ENCODE results near the gene NPPC.
"Not testable (repeated sequence)": the region's sequence is repeated elsewhere in the genome, so short reads cannot be mapped to it uniquely, and the experiment has no call there.

NPPC gene

DNA sequence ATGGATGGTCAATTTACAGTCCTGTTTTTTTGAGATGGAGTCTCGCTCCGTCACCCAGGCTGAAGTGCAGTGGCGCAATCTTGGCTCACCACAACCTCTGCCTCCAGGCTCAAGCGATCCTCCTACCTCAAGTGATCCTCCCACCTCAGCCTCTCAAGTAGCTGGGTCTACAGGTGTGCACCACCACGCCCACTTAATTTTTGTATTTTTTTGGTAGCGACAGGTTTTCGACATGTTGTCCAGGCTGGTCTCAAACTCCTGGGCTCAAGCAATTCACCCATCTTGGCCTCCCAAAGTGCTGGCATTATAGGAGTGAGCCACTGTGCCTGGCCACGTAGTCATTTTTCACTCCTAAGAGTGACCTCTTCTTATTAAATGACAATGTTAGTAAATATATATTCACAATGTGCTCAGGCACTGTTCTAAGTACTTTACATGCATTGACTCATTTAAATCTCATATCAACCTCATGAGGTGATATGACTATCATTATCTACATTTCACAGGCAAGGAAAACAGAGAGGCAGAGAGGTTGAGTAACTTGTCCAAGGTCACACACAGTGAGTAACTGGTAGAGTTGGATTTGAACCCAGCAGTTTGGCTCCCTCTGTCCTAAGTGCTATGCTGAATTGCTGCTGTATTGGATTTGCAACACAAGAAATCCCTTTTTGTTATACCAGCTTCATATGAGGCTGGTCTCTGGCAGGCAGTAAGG, 29.7 kb upstream of the NPPC start:
- no peak for DNase-seq
- Histone ChIP-seq H3K36me3 (ENCODE audit: control insufficient read depth, insufficient read depth, low read length) (no peaks in the 10 kb centered on the region), H3K4me3 (ENCODE audit: insufficient read depth, low read depth, low read length, poor library complexity, severe bottlenecking) (no peak overlapping the region), H3K27ac (ENCODE audit: insufficient read depth, low read length, poor library complexity, severe bottlenecking) (no peak overlapping the region), H3K27me3 (replicated peaks; ENCODE audit: control insufficient read depth, insufficient read depth, low read length, poor library complexity, severe bottlenecking) (no peaks in the 10 kb centered on the region), H3K9me3 (ENCODE audit: control insufficient read depth, low read length) (no peaks in the 10 kb centered on the region), H3K4me1 (ENCODE audit: control insufficient read depth, insufficient read depth, low read length, poor library complexity, severe bottlenecking) (peaks cover 2% of the 10 kb centered on the region)

GRCh38 chr2:231951452-231952035, 25.3 kb upstream of the NPPC start:
- Histone ChIP-seq H3K27me3 (replicated peaks; ENCODE audit: control insufficient read depth, insufficient read depth, low read length, poor library complexity, severe bottlenecking) (no peaks in the 10 kb centered on the region), H3K36me3 (ENCODE audit: control insufficient read depth, insufficient read depth, low read length) (no peaks in the 10 kb centered on the region), H3K9me3 (ENCODE audit: control insufficient read depth, low read length) (no peaks in the 10 kb centered on the region), H3K4me1 (ENCODE audit: control insufficient read depth, insufficient read depth, low read length, poor library complexity, severe bottlenecking) (no peaks in the 10 kb centered on the region), H3K27ac (ENCODE audit: insufficient read depth, low read length, poor library complexity, severe bottlenecking) (no peak overlapping the region), H3K4me3 (ENCODE audit: insufficient read depth, low read depth, low read length, poor library complexity, severe bottlenecking) (no peak overlapping the region)
- DNase-seq, result no peak

GRCh38 chr2:231947694-231948093, 21.5 kb upstream of the NPPC start:
- no peaks in the 10 kb centered on the region for H3K9me3 ChIP-seq (ENCODE audit: control insufficient read depth, low read length)
- H3K4me1 ChIP-seq (ENCODE audit: control insufficient read depth, insufficient read depth, low read length, poor library complexity, severe bottlenecking), result no peaks in the 10 kb centered on the region
- H3K4me3 ChIP-seq (ENCODE audit: insufficient read depth, low read depth, low read length, poor library complexity, severe bottlenecking), result no peak overlapping the region
- no peak overlapping the region for H3K27ac ChIP-seq (ENCODE audit: insufficient read depth, low read length, poor library complexity, severe bottlenecking)
- H3K27me3 ChIP-seq (replicated peaks; ENCODE audit: control insufficient read depth, insufficient read depth, low read length, poor library complexity, severe bottlenecking), result no peaks in the 10 kb centered on the region
- no peaks in the 10 kb centered on the region for H3K36me3 ChIP-seq (ENCODE audit: control insufficient read depth, insufficient read depth, low read length)
- no peak for DNase-seq

DNA sequence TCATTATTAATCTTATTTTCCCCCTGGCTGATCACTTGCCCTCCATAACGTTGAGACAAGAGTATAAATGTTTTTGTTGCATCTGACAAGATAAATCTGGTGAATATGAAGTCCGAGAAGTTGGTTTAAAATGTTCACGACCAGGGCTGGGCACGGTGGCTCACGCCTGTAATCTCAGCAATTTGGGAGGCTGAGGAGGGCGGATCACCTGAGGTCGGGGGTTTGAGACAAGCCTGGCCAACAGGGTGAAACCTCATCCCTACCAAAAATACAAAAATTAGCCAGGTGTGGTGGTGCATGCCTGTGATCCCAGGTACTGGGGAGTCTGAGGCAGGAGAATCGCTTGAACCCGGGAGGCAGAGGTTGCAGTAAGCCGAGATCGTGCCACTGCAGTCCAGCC, 20.9 kb upstream of the NPPC start:
- H3K4me1 ChIP-seq (ENCODE audit: control insufficient read depth, insufficient read depth, low read length, poor library complexity, severe bottlenecking), result not testable (repeated sequence)

GRCh38 chr2:231946241-231946814, 20.1 kb upstream of the NPPC start:
- Histone ChIP-seq H3K36me3 (ENCODE audit: control insufficient read depth, insufficient read depth, low read length) (no peaks in the 10 kb centered on the region), H3K4me1 (ENCODE audit: control insufficient read depth, insufficient read depth, low read length, poor library complexity, severe bottlenecking) (no peaks in the 10 kb centered on the region), H3K27me3 (replicated peaks; ENCODE audit: control insufficient read depth, insufficient read depth, low read length, poor library complexity, severe bottlenecking) (no peaks in the 10 kb centered on the region), H3K9me3 (ENCODE audit: control insufficient read depth, low read length) (no peaks in the 10 kb centered on the region), H3K4me3 (ENCODE audit: insufficient read depth, low read depth, low read length, poor library complexity, severe bottlenecking) (no peak overlapping the region), H3K27ac (ENCODE audit: insufficient read depth, low read length, poor library complexity, severe bottlenecking) (no peak overlapping the region)
- DNase-seq, result no peak

More for the DNA sequence above, 20.9 kb upstream of the NPPC start:
- H3K27me3 ChIP-seq (replicated peaks; ENCODE audit: control insufficient read depth, insufficient read depth, low read length, poor library complexity, severe bottlenecking); DNase-seq; H3K36me3 ChIP-seq (ENCODE audit: control insufficient read depth, insufficient read depth, low read length); H3K4me3 ChIP-seq (ENCODE audit: insufficient read depth, low read depth, low read length, poor library complexity, severe bottlenecking); H3K27ac ChIP-seq (ENCODE audit: insufficient read depth, low read length, poor library complexity, severe bottlenecking); H3K9me3 ChIP-seq (ENCODE audit: control insufficient read depth, low read length): not testable (repeated sequence)

- Histone ChIP-seq H3K36me3 (ENCODE audit: control insufficient read depth, insufficient read depth, low read length) (no peaks in the 10 kb centered on the region), H3K4me1 (ENCODE audit: control insufficient read depth, insufficient read depth, low read length, poor library complexity, severe bottlenecking) (no peaks in the 10 kb centered on the region), H3K27ac (ENCODE audit: insufficient read depth, low read length, poor library complexity, severe bottlenecking) (no peak overlapping the region), H3K4me3 (ENCODE audit: insufficient read depth, low read depth, low read length, poor library complexity, severe bottlenecking) (no peak overlapping the region), H3K9me3 (ENCODE audit: control insufficient read depth, low read length) (no peaks in the 10 kb centered on the region), H3K27me3 (replicated peaks; ENCODE audit: control insufficient read depth, insufficient read depth, low read length, poor library complexity, severe bottlenecking) (no peaks in the 10 kb centered on the region)
- DNase-seq, result no peak
Measured at GRCh38 chr2:231942180-231942579, 16.0 kb upstream of the NPPC start.

DNA sequence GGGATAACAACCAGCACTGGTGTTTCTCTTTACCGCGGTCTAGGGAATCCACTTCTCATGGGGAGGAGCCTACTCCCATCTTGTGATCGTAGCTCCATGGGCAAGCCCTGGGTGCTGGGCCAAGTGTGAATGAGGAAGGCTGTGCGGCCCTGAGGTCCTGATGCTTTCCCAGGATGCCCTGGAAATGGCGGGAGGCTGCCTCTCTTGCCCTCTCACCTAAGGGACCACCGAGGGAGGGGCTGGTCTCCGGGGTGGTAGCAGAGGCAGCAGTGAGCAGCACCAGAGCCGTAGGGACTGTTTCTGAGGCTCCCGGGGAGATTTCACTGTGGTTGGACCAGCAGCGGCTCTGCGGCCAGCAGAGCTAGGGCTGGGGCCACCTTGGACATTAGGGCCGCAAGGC, 15.5 kb upstream of the NPPC start:
- no peaks in the 10 kb centered on the region for H3K4me1 ChIP-seq (ENCODE audit: control insufficient read depth, insufficient read depth, low read length, poor library complexity, severe bottlenecking)

DNA sequence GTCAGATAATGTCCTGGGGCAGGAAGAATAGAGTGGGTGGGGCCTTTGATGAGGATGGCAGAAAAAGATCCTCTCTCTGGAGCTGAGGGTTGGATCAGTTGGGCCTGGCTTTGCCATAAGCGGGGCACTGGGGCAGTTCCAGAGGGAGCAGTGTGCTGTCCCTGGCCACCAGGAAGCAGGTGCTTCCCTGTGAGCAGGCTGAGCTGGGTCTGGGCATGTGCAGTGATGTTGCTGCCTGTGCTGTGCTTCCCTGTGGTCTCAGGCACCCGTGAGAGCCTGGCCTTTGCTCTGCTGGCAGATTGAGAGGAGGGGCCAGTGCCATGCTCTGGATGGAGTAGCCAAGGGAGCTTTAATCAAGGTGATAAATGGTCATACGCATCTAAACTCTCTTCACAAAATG, 14.6 kb upstream of the NPPC start:
- no peaks in the 10 kb centered on the region for H3K4me1 ChIP-seq (ENCODE audit: control insufficient read depth, insufficient read depth, low read length, poor library complexity, severe bottlenecking)
- DNase-seq, result no peak
- H3K36me3 ChIP-seq (ENCODE audit: control insufficient read depth, insufficient read depth, low read length), result no peaks in the 10 kb centered on the region
- H3K4me3 ChIP-seq (ENCODE audit: insufficient read depth, low read depth, low read length, poor library complexity, severe bottlenecking), result no peak overlapping the region
- H3K27me3 ChIP-seq (replicated peaks; ENCODE audit: control insufficient read depth, insufficient read depth, low read length, poor library complexity, severe bottlenecking), result no peaks in the 10 kb centered on the region
- no peak overlapping the region for H3K27ac ChIP-seq (ENCODE audit: insufficient read depth, low read length, poor library complexity, severe bottlenecking)
- no peaks in the 10 kb centered on the region for H3K9me3 ChIP-seq (ENCODE audit: control insufficient read depth, low read length)

More for the DNA sequence above, 15.5 kb upstream of the NPPC start:
- H3K27me3 ChIP-seq (replicated peaks; ENCODE audit: control insufficient read depth, insufficient read depth, low read length, poor library complexity, severe bottlenecking), result no peaks in the 10 kb centered on the region
- H3K9me3 ChIP-seq (ENCODE audit: control insufficient read depth, low read length), result no peaks in the 10 kb centered on the region
- no peaks in the 10 kb centered on the region for H3K36me3 ChIP-seq (ENCODE audit: control insufficient read depth, insufficient read depth, low read length)
- no peak overlapping the region for H3K4me3 ChIP-seq (ENCODE audit: insufficient read depth, low read depth, low read length, poor library complexity, severe bottlenecking)
- H3K27ac ChIP-seq (ENCODE audit: insufficient read depth, low read length, poor library complexity, severe bottlenecking), result no peak overlapping the region
- DNase-seq, result no peak

- Histone ChIP-seq H3K4me1 (ENCODE audit: control insufficient read depth, insufficient read depth, low read length, poor library complexity, severe bottlenecking) (no peaks in the 10 kb centered on the region), H3K9me3 (ENCODE audit: control insufficient read depth, low read length) (no peaks in the 10 kb centered on the region), H3K27ac (ENCODE audit: insufficient read depth, low read length, poor library complexity, severe bottlenecking) (no peak overlapping the region), H3K27me3 (replicated peaks; ENCODE audit: control insufficient read depth, insufficient read depth, low read length, poor library complexity, severe bottlenecking) (no peaks in the 10 kb centered on the region), H3K4me3 (ENCODE audit: insufficient read depth, low read depth, low read length, poor library complexity, severe bottlenecking) (no peak overlapping the region), H3K36me3 (ENCODE audit: control insufficient read depth, insufficient read depth, low read length) (no peaks in the 10 kb centered on the region)
- no peak for DNase-seq
Measured at GRCh38 chr2:231939022-231939421, 12.8 kb upstream of the NPPC start.

GRCh38 chr2:231937057-231937456, 10.9 kb upstream of the NPPC start:
- Histone ChIP-seq H3K36me3 (ENCODE audit: control insufficient read depth, insufficient read depth, low read length) (no peaks in the 10 kb centered on the region), H3K27me3 (replicated peaks; ENCODE audit: control insufficient read depth, insufficient read depth, low read length, poor library complexity, severe bottlenecking) (no peaks in the 10 kb centered on the region), H3K9me3 (ENCODE audit: control insufficient read depth, low read length) (no peaks in the 10 kb centered on the region), H3K4me3 (ENCODE audit: insufficient read depth, low read depth, low read length, poor library complexity, severe bottlenecking) (no peak overlapping the region), H3K27ac (ENCODE audit: insufficient read depth, low read length, poor library complexity, severe bottlenecking) (no peak overlapping the region), H3K4me1 (ENCODE audit: control insufficient read depth, insufficient read depth, low read length, poor library complexity, severe bottlenecking) (no peaks in the 10 kb centered on the region)
- no peak for DNase-seq
